ENCODE data around the gene FN1. TPM values are rescaled to one million over a fixed set of nuclear protein-coding genes. Genes with fewer than 3 reads are reported as not detected.

Gene FN1
- total RNA-seq, 4 donors from 2014 or later = 24.8 to 341 (median 58.6) TPM

GRCh38 chr2:215320102-215320501, 115.8 kb downstream of the FN1 start:
- Histone ChIP-seq H3K4me1 (peaks cover 0 to 5% of the 10 kb centered on the region in 2 donors), H3K36me3 (peaks cover 0 to 20% of the 10 kb centered on the region in 2 donors), H3K27ac (no peak overlapping the region), H3K9me3 (no peaks in the 10 kb centered on the region), H3K4me3 (no peak overlapping the region), H3K27me3 (no peaks in the 10 kb centered on the region)
- DNase-seq (no peak), ATAC-seq (no peak)
- in situ Hi-C loops (cut with MboI; ENCODE audit: low sequenced_read_pairs in 4 of 4) = no loop called here
- no peak for TF ChIP-seq POLR2A (IDR thresholded peaks at IDR 0.05)
- no peak for TF ChIP-seq CTCF (IDR thresholded peaks at IDR 0.05 in 4 of 5, conservative IDR thresholded peaks at IDR 0.05 in 1 of 5)
- intact Hi-C loops (cut with DNase I; ENCODE audit: low total_unique reads) = no loop called here

- intact Hi-C loops (cut with DNase I; ENCODE audit: low total_unique reads) = loop anchor here (10.0 kb wide), 1 partner anchor 515 kb away; the partner anchor contains the start of gene BARD1
- DNase-seq (no peak), ATAC-seq (no peak)
- H3K9me3 ChIP-seq = no peaks in the 10 kb centered on the region
- peaks cover 0 to 20% of the 10 kb centered on the region in 2 donors for H3K36me3 ChIP-seq
- peaks cover 0 to 3% of the 10 kb centered on the region in 2 donors for H3K4me1 ChIP-seq
- in situ Hi-C loops (cut with MboI; ENCODE audit: low sequenced_read_pairs in 4 of 4) = no loop called here
- no peak overlapping the region for H3K27ac ChIP-seq
- TF ChIP-seq CTCF (IDR thresholded peaks at IDR 0.05 in 4 of 5, conservative IDR thresholded peaks at IDR 0.05 in 1 of 5) (no peak), POLR2A (IDR thresholded peaks at IDR 0.05) (no peak)
- no peak overlapping the region for H3K4me3 ChIP-seq
- H3K27me3 ChIP-seq = no peaks in the 10 kb centered on the region
Measured at GRCh38 chr2:215319500-215319899, 116.4 kb downstream of the FN1 start.

GRCh38 chr2:215316336-215316735, 119.5 kb downstream of the FN1 start:
- Histone ChIP-seq H3K4me3 (no peak overlapping the region), H3K36me3 (peaks cover 0 to 25% of the 10 kb centered on the region in 2 donors), H3K27me3 (no peaks in the 10 kb centered on the region), H3K4me1 (peaks cover 6 to 7% of the 10 kb centered on the region in 2 donors), H3K9me3 (no peaks in the 10 kb centered on the region), H3K27ac (no peak overlapping the region)
- in situ Hi-C loops (cut with MboI; ENCODE audit: low sequenced_read_pairs in 4 of 4) (no loop called here), intact Hi-C loops (cut with DNase I; ENCODE audit: low total_unique reads) (loop anchor here (10.0 kb wide), 1 partner anchor 512 kb away; the partner anchor contains the start of gene BARD1)
- TF ChIP-seq CTCF (IDR thresholded peaks at IDR 0.05 in 4 of 5, conservative IDR thresholded peaks at IDR 0.05 in 1 of 5) = no peak
- no peak for TF ChIP-seq POLR2A (IDR thresholded peaks at IDR 0.05)
- DNase-seq (no peak), ATAC-seq (no peak)

GRCh38 chr2:215315301-215315700, 120.6 kb downstream of the FN1 start:
- H3K36me3 ChIP-seq = peaks cover 0 to 16% of the 10 kb centered on the region in 2 donors
- intact Hi-C loops (cut with DNase I; ENCODE audit: low total_unique reads) (loop anchor here (10.0 kb wide), 1 partner anchor 510 kb away; the partner anchor contains the start of gene BARD1), in situ Hi-C loops (cut with MboI; ENCODE audit: low sequenced_read_pairs in 4 of 4) (no loop called here)
- H3K4me3 ChIP-seq = no peak overlapping the region
- H3K27ac ChIP-seq = no peak overlapping the region
- TF ChIP-seq POLR2A (IDR thresholded peaks at IDR 0.05) (no peak), CTCF (IDR thresholded peaks at IDR 0.05 in 4 of 5, conservative IDR thresholded peaks at IDR 0.05 in 1 of 5) (no peak)
- peaks cover 6 to 10% of the 10 kb centered on the region in 2 donors for H3K4me1 ChIP-seq
- no peaks in the 10 kb centered on the region for H3K9me3 ChIP-seq
- no peak for ATAC-seq
- no peaks in the 10 kb centered on the region for H3K27me3 ChIP-seq
- DNase-seq = no peak

GRCh38 chr2:215314896-215315295, 121.0 kb downstream of the FN1 start:
- H3K27me3 ChIP-seq = no peaks in the 10 kb centered on the region
- TF ChIP-seq POLR2A (IDR thresholded peaks at IDR 0.05) (no peak), CTCF (IDR thresholded peaks at IDR 0.05 in 4 of 5, conservative IDR thresholded peaks at IDR 0.05 in 1 of 5) (no peak)

More at GRCh38 chr2:215314896-215315295, 121.0 kb downstream of the FN1 start:
- DNase-seq = no peak
- no peak overlapping the region for H3K27ac ChIP-seq
- peaks cover 0 to 16% of the 10 kb centered on the region in 2 donors for H3K36me3 ChIP-seq
- no peaks in the 10 kb centered on the region for H3K9me3 ChIP-seq
- in situ Hi-C loops (cut with MboI; ENCODE audit: low sequenced_read_pairs in 4 of 4) (no loop called here), intact Hi-C loops (cut with DNase I; ENCODE audit: low total_unique reads) (loop anchor here (10.0 kb wide), 1 partner anchor 510 kb away; the partner anchor contains the start of gene BARD1)
- H3K4me3 ChIP-seq = no peak overlapping the region
- H3K4me1 ChIP-seq = peaks cover 6 to 10% of the 10 kb centered on the region in 2 donors
- no peak for ATAC-seq

Measured in gastrocnemius medialis (tissue), 4 donors.